MM.1S (cell line): Measurements from ENCODE around the gene CSNK1D.

Experiments used
- DNase-seq: peaks from one replicate; pipeline ENCODE4 v3.0.0-alpha.2; 2015
- H2AFZ ChIP-seq: fragments of 300-600 bp; sonication (generic); 2 replicates; pipeline ENCODE4 v1.6.0; 2016; ENCODE audit warnings: antibody characterized with exemption, low read length
- H3F3A ChIP-seq: fragments of 300-600 bp; sonication (generic); 2 replicates; pipeline ENCODE4 v1.6.1; 2016; ENCODE audit warnings: mild to moderate bottlenecking, antibody characterized with exemption, low read length, moderate library complexity, mixed read lengths; ENCODE audit not compliant: insufficient read depth
- H3K27ac ChIP-seq: fragments of 300-600 bp; sonication (generic); 2 replicates; pipeline ENCODE4 v1.5.1; 2016; ENCODE audit warnings: mild to moderate bottlenecking, low read length
- H3K27me3 ChIP-seq: fragments of 300-600 bp; sonication (generic); replicated peaks from 2 replicates; pipeline ENCODE4 v1.6.0; 2016; ENCODE audit warnings: low read length; ENCODE audit not compliant: insufficient read depth
- H3K36me3 ChIP-seq: fragments of 300-600 bp; sonication (generic); replicated peaks from 2 replicates; pipeline ENCODE4 v1.6.1; 2016; ENCODE audit warnings: mild to moderate bottlenecking, low read length, mixed read lengths; ENCODE audit not compliant: insufficient read depth
- H3K4me1 ChIP-seq: fragments of 300-600 bp; sonication (generic); 2 replicates; pipeline ENCODE4 v1.6.1; 2016; ENCODE audit warnings: low read length, mixed read lengths
- H3K4me2 ChIP-seq: fragments of 300-600 bp; sonication (generic); 2 replicates; pipeline ENCODE4 v1.6.0; 2016; ENCODE audit warnings: low read depth, low read length
- H3K4me3 ChIP-seq: fragments of 300-600 bp; sonication (generic); 2 replicates; pipeline ENCODE4 v1.5.1; 2016; ENCODE audit warnings: low read length, mixed read lengths
- H3K79me2 ChIP-seq: fragments of 300-600 bp; sonication (generic); 2 replicates; pipeline ENCODE4 v1.6.1; 2016; ENCODE audit warnings: mixed run types, low read length, mixed read lengths
- H3K9ac ChIP-seq: fragments of 300-600 bp; sonication (generic); 2 replicates; pipeline ENCODE4 v1.6.1; 2016; ENCODE audit warnings: low read length, mixed read lengths
- H3K9me2 ChIP-seq: fragments of 300-600 bp; sonication (generic); replicated peaks from 2 replicates; pipeline ENCODE4 v1.6.1; 2016; ENCODE audit warnings: mild to moderate bottlenecking, low read length, mixed read lengths; ENCODE audit not compliant: insufficient read depth
- H3K9me3 ChIP-seq: fragments of 300-600 bp; sonication (generic); replicated peaks from 2 replicates; pipeline ENCODE4 v1.6.1; 2016; ENCODE audit warnings: mild to moderate bottlenecking, low read length, mixed read lengths; ENCODE audit not compliant: insufficient read depth
- H4K20me1 ChIP-seq: fragments of 300-600 bp; sonication (generic); 2 replicates; pipeline ENCODE4 v1.6.1; 2016; ENCODE audit warnings: mild to moderate bottlenecking, low read length, moderate library complexity, mixed read lengths; ENCODE audit not compliant: insufficient read depth
- EZH2 ChIP-seq: fragments of 300-600 bp; sonication (generic); optimal IDR thresholded peaks from 2 replicates; pipeline ENCODE3; 2017; ENCODE audit warnings: low read depth, mild to moderate bottlenecking, antibody characterized with exemption, low read length, mixed read lengths
- EZH2phosphoT487 ChIP-seq: fragments of 300-600 bp; sonication (generic); IDR thresholded peaks from 2 replicates; pipeline ENCODE4 v1.6.1; 2018; ENCODE audit warnings: antibody characterized with exemption, low read length
- TF ChIP-seq, protein P1 (sequence below): fragments of 300-600 bp; sonication (generic); IDR thresholded peaks from 2 replicates; pipeline ENCODE4 v1.5.1; 2016; ENCODE audit warnings: antibody characterized with exemption, low read length, mixed read lengths

CSNK1D gene

DNA sequence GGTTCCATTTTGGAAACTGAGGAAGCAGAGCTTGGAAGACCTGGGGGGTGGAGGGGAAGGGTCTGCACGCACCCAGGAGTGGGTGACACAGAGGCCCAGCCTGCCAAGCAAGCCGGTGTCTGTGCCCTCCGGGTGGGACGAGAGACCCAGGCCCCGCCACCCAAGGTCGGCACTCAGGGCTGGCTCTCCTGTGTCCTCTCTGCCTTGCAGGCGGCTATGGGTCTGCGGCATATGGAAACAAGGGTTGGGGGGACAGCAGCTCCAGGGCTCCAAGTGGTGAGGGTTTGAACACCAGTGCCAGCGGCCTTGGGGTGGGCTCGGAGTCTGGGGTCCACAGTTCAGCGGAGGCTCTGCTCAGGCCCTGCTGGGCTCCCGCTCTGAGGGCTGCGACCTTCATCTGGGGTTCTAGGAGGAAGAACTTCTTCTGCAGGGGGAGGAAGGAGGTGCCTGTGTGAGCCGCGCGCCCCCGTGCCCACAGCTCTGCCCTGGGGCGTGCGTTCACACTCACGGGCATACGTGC, 48.5 kb upstream of the CSNK1D start:
- Histone ChIP-seq H3K4me2 (no peak overlapping the region), H2AFZ (no peak overlapping the region), H3K27me3 (no peaks in the 10 kb centered on the region; the same call in 1 of the 2 replicates), H3K9me3 (no peaks in the 10 kb centered on the region), H3K36me3 (no peaks in the 10 kb centered on the region), H3K4me3 (no peak overlapping the region), H3K27ac (no peak overlapping the region), H3K79me2 (no peaks in the 10 kb centered on the region), H3K4me1 (no peaks in the 10 kb centered on the region), H3K9me2 (no peaks in the 10 kb centered on the region), H4K20me1 (no peaks in the 10 kb centered on the region), H3F3A (peaks cover 2% of the 10 kb centered on the region; the same call in 1 of the 2 replicates), H3K9ac (no peak overlapping the region)
- TF ChIP-seq EZH2, result no peak
- no peak for TF ChIP-seq EZH2phosphoT487
- no peak for DNase-seq

DNA sequence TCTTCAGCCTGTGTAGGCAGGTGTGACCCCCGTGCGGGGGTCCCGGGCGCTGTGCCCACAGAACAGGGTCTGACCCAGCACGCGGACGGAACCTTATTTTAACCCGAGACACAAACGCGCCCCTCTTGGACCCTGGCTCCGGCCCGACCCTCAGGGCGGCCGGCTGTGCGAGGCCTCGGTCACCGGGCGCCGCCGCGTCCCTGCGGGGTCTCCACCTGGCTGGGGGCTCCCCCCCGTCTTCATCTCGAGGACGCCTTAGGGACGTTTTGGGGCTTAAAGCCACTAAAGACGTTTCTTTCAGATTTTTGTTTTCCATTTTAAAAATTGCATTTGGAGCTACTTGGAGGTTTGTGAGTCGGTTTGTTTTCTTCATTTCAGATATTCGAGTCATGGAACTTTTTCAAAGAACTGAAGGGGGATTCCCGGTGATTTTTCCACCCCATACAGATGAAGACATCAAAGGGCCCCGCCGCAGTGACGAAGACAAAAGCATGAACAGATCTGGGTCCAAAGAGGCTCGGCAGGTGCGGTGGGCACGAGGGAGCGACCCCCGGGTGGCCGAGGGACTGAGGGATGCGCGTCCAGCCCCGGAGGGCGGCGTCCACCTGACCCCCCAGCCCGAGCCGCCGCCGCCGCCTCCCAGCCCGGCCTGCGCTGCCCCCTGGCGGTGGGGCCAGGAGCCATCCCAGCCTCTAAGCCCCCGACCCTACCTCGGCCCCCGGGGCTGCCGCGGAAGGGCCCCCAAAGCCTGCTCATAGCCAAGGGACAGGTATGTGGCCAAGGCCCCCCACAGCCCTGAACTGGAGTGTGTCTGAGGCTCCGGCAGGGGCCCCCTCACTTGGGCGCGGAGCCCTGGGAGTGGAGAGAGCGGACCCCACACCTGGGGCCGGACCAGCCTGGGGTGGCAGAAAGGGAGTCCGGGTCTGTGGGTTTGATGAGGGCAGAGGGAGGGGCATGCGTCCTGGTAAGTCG, 47.7 kb upstream of the CSNK1D start:
- DNase-seq, result no peak

DNA sequence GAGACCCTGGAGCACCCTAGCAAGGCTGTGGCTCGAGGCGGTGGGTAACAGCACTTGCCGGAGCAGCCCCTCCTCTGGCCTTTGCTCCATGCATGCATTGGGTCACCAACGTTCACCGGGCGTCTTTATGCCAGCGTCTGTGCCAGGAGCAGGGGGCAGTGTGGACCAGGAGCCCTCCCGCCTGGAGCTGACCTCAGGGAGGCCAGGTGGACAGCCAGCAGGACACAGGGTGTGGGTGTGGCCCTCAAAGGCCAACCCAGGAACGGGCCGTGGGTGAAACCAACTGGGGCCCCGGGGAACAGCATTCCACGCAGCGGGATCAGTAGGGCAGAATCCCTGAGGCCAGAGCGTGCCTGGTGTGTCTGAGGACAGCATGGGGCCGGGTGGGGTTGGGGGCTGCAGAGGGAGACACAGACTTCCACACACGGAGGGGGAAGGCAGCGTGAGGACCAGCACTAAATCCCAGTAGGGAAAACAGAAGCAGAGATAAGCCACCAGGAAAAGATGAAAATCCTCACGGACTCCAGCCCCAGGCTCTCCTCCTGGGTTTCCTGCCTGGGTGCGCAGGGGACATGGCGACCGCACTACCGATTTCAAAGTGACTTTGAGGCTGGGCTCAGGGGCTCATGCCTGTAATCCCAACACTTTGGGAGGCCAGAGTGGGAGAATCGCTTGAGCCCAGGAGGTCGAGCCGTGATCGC, 46.8 kb upstream of the CSNK1D start:
- peaks cover 2% of the 10 kb centered on the region; the same call in 1 of the 2 replicates for H3F3A ChIP-seq
- no peaks in the 10 kb centered on the region for H3K36me3 ChIP-seq
- H3K4me2 ChIP-seq, result no peak overlapping the region
- H3K4me1 ChIP-seq, result peaks cover 8% of the 10 kb centered on the region
- H3K9ac ChIP-seq, result no peak overlapping the region
- no peak overlapping the region for H2AFZ ChIP-seq
- no peak for TF ChIP-seq EZH2phosphoT487
- TF ChIP-seq EZH2, result no peak
- TF ChIP-seq, protein P1, sequence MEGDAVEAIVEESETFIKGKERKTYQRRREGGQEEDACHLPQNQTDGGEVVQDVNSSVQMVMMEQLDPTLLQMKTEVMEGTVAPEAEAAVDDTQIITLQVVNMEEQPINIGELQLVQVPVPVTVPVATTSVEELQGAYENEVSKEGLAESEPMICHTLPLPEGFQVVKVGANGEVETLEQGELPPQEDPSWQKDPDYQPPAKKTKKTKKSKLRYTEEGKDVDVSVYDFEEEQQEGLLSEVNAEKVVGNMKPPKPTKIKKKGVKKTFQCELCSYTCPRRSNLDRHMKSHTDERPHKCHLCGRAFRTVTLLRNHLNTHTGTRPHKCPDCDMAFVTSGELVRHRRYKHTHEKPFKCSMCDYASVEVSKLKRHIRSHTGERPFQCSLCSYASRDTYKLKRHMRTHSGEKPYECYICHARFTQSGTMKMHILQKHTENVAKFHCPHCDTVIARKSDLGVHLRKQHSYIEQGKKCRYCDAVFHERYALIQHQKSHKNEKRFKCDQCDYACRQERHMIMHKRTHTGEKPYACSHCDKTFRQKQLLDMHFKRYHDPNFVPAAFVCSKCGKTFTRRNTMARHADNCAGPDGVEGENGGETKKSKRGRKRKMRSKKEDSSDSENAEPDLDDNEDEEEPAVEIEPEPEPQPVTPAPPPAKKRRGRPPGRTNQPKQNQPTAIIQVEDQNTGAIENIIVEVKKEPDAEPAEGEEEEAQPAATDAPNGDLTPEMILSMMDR, result no peak
- DNase-seq, result no peak
- H3K27me3 ChIP-seq, result peaks cover 16% of the 10 kb centered on the region
- no peaks in the 10 kb centered on the region for H3K79me2 ChIP-seq
- H3K4me3 ChIP-seq, result no peak overlapping the region
- H3K9me2 ChIP-seq, result no peaks in the 10 kb centered on the region
- H4K20me1 ChIP-seq, result no peaks in the 10 kb centered on the region
- no peaks in the 10 kb centered on the region for H3K9me3 ChIP-seq
- no peak overlapping the region for H3K27ac ChIP-seq

More for the DNA sequence above, 47.7 kb upstream of the CSNK1D start:
- H3K36me3 ChIP-seq, result no peaks in the 10 kb centered on the region
- peaks cover 7% of the 10 kb centered on the region for H3K27me3 ChIP-seq
- no peaks in the 10 kb centered on the region for H3K9me2 ChIP-seq
- no peak overlapping the region for H3K4me3 ChIP-seq
- TF ChIP-seq EZH2phosphoT487, result no peak
- TF ChIP-seq, protein P1, result peak; percentile 68
- H3K4me1 ChIP-seq, result no peaks in the 10 kb centered on the region
- H4K20me1 ChIP-seq, result no peaks in the 10 kb centered on the region
- peaks cover 2% of the 10 kb centered on the region; the same call in 1 of the 2 replicates for H3F3A ChIP-seq
- no peak overlapping the region for H3K9ac ChIP-seq
- H3K27ac ChIP-seq, result no peak overlapping the region
- H3K4me2 ChIP-seq, result no peak overlapping the region
- no peak overlapping the region for H2AFZ ChIP-seq
- H3K9me3 ChIP-seq, result no peaks in the 10 kb centered on the region
- no peaks in the 10 kb centered on the region for H3K79me2 ChIP-seq
